Adipose tissue (tissue), 3 donors: ENCODE data around the gene RIF1. TPM values are rescaled to one million over a fixed set of nuclear protein-coding genes. Genes with fewer than 3 reads are reported as not detected.

Source experiments
- H3K27ac ChIP-seq: one replicate; pipeline ENCODE4 v1.5.1; 2013; ENCODE audit warnings: low read depth, low read length
- WGBS, 3 donors: extraction: QIAGEN DNeasy Blood & Tissue Kit; methylation state at CpG; one replicate each; pipeline ENCODE4 v1.1.7; 2013; 5-methylcytosine and 5-hydroxymethylcytosine counted together
- polyA plus RNA-seq, 3 donors: library from polyadenylated mRNA; stranded (reverse); fragments of 200-250 nt; gene quantifications; one replicate each; pipeline ENCODE4 v1.2.3, GENCODE V29; 2013
- donor health status: healthy with polysubstance abuse.
- donor health status: Bipolar disorder and iron deficiency.
- donor health status: healthy.

RIF1 gene
- 1 to 10 TPM; 2.9 to 5.8 (median 3.8) TPM for polyA plus RNA-seq

GRCh38 chr2:151409601-151410484, at the start of gene RIF1:
TSS of gene RIF1 (plus strand) at chr2:151409902. CDS start at chr2:151410424, 522 bp downstream.
- 0 to 1% (median 1%) methylated on average over 60 to 65 of the region's 65 CpGs for WGBS, 3 donors

GRCh38 chr2:151361674-151362370, 47.9 kb upstream of the RIF1 start:
- H3K27ac ChIP-seq = no peak overlapping the region
- 72 to 85% (median 78%) methylated on average over 3 of the region's 3 CpGs for WGBS, 3 donors

More at GRCh38 chr2:151409601-151410484, at the start of gene RIF1:
- H3K27ac ChIP-seq = peak within 1 kb of the TSS; percentile 49

GRCh38 chr2:151363709-151364108, 46.0 kb upstream of the RIF1 start:
- H3K27ac ChIP-seq = no peak overlapping the region
- WGBS, 3 donors = 34 to 75% (median 43%) methylated on average over 8 of the region's 8 CpGs

- WGBS, 3 donors = 83 to 89% (median 85%) methylated on average over 2 of the region's 2 CpGs
- H3K27ac ChIP-seq = no peak overlapping the region
These were observed 42.1 kb upstream of the RIF1 start for GRCh38 chr2:151367571-151367970.

- no peak overlapping the region for H3K27ac ChIP-seq
- 20 to 31% (median 26%) methylated on average over 3 of the region's 3 CpGs for WGBS, 3 donors
These were observed 35.3 kb upstream of the RIF1 start for GRCh38 chr2:151374436-151374835.

GRCh38 chr2:151379169-151379568, 30.5 kb upstream of the RIF1 start:
- H3K27ac ChIP-seq = no peak overlapping the region

GRCh38 chr2:151380580-151381235, 29.0 kb upstream of the RIF1 start:
- H3K27ac ChIP-seq = no peak overlapping the region
- WGBS, 3 donors = 81 to 84% (median 81%) methylated on average over 6 of the region's 6 CpGs

More at GRCh38 chr2:151379169-151379568, 30.5 kb upstream of the RIF1 start:
- 68 to 81% (median 75%) methylated on average over 4 of the region's 4 CpGs for WGBS, 3 donors

GRCh38 chr2:151381266-151381665, 28.4 kb upstream of the RIF1 start:
- no peak overlapping the region for H3K27ac ChIP-seq
- whole genome bisulfite sequencing, 3 donors = 86 to 96% (median 87%) methylated on average over 2 of the region's 2 CpGs

- H3K27ac ChIP-seq = no peak overlapping the region
- WGBS, 3 donors = 81 to 89% (median 83%) methylated on average over 4 of the region's 4 CpGs
These were observed 21.7 kb upstream of the RIF1 start for GRCh38 chr2:151388011-151388410.

GRCh38 chr2:151391436-151391835, 18.3 kb upstream of the RIF1 start:
- WGBS, 3 donors = 67 to 74% (median 71%) methylated on average over 2 of the region's 2 CpGs
- H3K27ac ChIP-seq = no peak overlapping the region

GRCh38 chr2:151394509-151394908, 15.2 kb upstream of the RIF1 start:
- WGBS, 3 donors = 71 to 88% (median 88%) methylated on average over 4 of the region's 4 CpGs

GRCh38 chr2:151395509-151396374, 14.0 kb upstream of the RIF1 start:
- WGBS, 3 donors = 82 to 92% (median 91%) methylated on average over 4 of the region's 4 CpGs
- H3K27ac ChIP-seq = no peak overlapping the region

More at GRCh38 chr2:151394509-151394908, 15.2 kb upstream of the RIF1 start:
- H3K27ac ChIP-seq = no peak overlapping the region

GRCh38 chr2:151399981-151400380, 9.7 kb upstream of the RIF1 start:
- no peak overlapping the region for H3K27ac ChIP-seq
- 91 to 98% (median 97%) methylated on average over 1 of the region's 1 CpG for WGBS, 3 donors

- 92 to 96% (median 95%) methylated on average over 5 of the region's 5 CpGs for WGBS, 3 donors
- H3K27ac ChIP-seq = no peak overlapping the region
These were observed 8.6 kb upstream of the RIF1 start for GRCh38 chr2:151401149-151401548.

- H3K27ac ChIP-seq = no peak overlapping the region
- 50 to 86% (median 82%) methylated on average over 4 of the region's 4 CpGs for WGBS, 3 donors
These were observed 5.8 kb upstream of the RIF1 start for GRCh38 chr2:151403914-151404313.

- 77 to 95% (median 87%) methylated on average over 4 of the region's 4 CpGs for WGBS, 3 donors
- no peak overlapping the region for H3K27ac ChIP-seq
These were observed 4.3 kb upstream of the RIF1 start for GRCh38 chr2:151405376-151405775.

GRCh38 chr2:151407281-151407680, 2.4 kb upstream of the RIF1 start:
- no peak overlapping the region for H3K27ac ChIP-seq
